ENCODE results near the gene STXBP5.

- no peak for TF ChIP-seq GATA3 (IDR thresholded peaks at IDR 0.05; ENCODE audit: low read depth, low read length)
- no peak for TF ChIP-seq GATA2 (IDR thresholded peaks at IDR 0.05; ENCODE audit: low read depth, low read length)
Observed at GRCh38 chr6:147178355-147178754, 25.9 kb upstream of the STXBP5 start.
